GM19238 (cell line): ENCODE results near the gene IKBKE.

Source experiments
- DNase-seq: peaks from one replicate; pipeline ENCODE4 v3.0.0; 2011; ENCODE audit warnings: low spot score; ENCODE audit not compliant: insufficient read length

Gene IKBKE

DNA sequence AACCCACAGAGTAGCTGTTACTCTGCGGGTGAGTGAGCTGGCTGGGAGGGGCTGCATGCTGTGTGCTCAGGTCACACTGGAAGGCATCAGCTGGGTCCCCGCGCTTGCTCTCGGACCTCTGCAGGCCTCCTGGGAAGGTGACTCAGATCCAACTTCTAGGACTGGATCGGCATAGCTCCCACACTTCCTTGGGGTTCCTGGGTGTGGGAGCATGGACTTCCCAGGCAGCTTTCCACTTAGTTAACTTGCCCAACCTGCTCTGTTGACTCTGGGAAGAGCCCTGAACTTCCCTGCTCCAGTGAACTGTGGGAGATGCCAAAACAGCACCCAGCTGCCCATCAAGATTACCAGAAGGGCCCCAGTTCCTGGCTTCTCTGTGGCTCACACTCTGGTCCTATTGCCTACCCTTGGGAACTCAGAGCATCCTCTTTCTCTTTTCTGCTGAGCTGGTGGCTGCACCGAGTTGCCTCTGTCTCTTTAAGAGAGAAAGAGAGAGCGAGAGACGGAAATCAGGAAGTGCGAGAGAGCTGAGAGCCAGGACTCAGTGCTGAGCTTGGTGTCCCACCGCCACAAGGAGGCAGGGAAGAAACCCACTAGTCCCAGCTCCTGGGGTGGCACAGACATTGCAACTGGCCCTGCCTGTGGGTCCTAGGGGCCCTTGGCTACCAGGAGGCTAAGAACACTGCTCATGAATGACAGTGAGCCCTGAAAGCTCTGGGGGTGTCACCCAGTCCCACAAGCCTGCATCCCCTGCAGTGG, at the start of gene IKBKE:
Gene IKBKE (plus strand): TSS at position 544 of the 759 bp plus-strand sequence. CDS start 2,752 bp downstream, outside the sequence.
- peak; percentile 74 for DNase-seq

DNA sequence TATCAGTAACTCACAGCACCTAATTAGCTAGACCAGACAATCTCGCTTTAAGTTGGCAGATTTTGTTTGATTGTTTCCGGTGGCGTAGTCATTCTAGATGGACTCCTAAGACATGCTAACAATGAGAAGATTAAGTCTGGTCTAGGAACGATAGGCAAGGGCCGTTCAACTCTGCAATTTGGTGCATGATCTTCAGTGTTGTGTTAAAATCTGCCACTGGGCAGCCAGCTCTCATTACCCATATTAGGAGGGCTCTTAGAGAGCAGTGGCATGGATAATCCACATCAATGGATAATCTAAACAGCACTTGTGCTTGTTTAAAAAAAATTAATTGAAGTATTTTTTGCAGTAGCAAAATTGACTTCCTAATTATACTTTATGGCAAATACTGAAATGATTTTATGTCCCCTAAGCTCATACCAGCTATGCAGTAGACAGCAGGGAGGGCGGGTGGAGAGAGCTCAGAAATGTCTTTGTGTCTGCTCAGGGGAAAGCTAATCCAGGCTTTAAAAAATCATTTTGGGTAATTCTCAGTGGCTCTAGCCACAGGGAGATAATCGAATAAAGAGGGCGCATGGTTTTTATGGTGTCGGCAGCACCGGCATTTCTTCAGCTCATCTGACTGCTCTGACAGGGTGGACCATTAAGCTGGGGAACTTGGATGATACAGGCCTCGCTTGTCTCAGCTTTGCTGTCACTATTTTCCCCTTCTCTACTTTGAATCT, 48.5 kb upstream of the IKBKE start:
- DNase-seq: no peak

DNA sequence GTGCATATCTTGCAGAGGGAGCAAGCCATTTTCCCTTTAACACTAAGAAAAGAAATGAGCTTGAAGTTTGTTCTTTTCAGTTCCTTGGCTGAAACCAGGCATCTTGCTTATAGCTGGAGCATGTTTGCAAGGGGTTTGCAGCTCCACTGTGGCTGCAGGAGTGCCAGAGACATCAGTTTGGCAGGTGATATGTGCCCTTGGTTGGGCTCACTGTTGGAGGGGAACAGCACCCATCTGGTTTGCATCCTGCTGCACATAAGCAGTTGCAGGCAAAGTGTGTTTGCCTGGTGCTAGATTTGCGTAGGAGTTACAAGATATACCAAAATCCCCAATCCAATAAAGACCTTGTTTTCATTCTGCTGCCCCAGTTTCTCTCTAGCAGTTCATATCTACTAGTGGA, 47.8 kb upstream of the IKBKE start:
- DNase-seq: no peak

DNA sequence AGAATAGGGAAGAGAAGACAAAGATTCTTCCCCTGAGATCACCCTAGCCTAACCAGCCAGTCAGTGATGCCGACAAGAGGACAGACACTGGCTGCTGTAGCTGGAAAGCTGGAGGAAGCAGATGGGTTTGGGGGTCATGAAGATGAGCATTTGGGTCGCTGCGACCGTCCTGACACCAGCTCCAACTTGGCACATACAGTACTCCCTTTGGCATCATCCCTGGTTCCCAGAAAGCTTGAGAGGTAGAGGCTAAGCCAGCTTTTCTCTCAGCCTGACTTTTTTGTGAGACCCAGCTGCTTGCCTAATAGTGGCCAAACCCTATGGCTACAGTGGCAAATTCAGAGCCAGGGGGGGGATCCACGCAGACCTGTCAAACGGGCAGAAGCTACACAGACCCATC, 43.0 kb upstream of the IKBKE start:
- DNase-seq: no peak

DNA sequence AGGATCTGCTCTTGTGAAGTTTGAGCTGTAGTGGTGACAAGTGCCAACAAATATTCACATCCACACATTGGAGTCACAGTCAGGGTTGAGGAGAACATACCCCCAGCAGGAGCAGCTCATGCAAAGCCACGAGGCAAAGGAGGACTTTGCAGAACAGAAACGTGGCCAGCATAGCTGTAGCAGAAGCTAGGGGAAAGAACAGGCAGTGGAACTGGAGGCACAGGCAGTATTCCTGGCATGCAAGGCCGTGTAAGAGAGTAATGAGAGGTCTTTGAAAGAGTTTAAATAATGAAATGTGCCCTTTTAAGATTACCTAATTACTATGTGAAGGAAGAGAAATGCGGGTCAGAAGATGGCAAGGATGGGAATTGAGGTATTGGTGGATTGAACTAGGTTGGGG, 40.9 kb upstream of the IKBKE start:
- no peak for DNase-seq

DNA sequence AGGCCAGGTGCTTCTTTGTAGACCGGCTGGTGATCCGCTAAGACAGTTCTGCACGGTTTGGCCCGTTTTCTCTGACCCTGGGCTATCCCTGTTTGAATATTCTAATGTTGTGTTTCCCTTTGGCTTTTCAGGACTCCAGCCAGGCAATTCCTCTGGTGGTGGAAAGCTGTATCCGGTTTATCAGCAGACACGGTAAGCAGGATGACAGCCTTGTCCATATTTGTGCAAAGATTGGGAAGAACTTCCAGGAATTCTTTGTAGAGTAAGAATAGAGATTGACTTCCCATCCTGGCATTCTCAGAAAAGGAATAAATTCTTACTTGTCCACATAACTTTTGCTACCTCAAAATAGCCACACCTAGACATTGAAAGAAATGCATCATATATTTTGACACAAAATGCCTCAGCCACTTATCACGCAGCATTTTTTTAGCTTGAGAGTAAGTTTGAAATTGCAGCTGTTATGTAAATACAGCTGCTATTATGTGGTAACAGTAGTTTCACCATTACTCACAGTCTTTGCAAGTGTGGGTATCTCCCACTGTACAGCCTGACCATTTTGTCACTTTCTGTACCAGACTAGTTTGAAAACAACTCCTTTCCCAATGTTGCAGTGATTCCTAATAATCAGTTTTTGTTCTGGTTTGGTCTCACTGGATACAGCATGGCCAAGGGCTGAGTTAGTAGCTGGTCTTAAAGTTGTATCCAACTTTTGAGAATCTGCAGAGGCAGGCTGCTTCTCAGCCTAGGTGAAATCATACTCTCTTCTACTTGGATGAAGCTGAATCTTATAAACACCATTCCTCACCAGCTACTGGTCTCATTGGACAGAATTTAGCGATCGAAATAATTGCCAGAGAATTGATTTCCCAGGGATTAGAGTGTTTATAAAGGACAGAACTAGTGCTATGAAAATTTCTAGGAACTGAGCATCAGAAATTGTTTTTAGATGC, 40.0 kb upstream of the IKBKE start:
- peak; percentile 49 for DNase-seq

DNA sequence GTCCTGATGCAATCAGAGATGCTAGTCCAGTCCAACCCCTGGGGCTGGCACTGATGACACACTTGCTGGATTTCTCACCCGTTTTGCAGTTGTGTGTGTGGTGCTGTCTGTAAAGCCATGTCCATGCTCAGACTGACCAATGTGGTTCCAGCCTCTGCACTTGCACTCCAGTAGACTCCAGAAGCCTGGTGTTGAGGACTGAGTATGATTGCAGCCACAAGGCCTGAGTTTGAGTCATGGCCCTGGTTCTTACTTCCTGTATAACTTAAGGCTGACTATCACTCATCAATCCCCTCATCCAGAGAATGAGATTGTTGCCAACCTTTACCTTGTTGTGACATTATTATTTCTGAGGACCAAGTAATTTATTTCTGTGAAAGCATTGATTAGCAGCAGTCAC, 34.8 kb upstream of the IKBKE start:
- DNase-seq: no peak

DNA sequence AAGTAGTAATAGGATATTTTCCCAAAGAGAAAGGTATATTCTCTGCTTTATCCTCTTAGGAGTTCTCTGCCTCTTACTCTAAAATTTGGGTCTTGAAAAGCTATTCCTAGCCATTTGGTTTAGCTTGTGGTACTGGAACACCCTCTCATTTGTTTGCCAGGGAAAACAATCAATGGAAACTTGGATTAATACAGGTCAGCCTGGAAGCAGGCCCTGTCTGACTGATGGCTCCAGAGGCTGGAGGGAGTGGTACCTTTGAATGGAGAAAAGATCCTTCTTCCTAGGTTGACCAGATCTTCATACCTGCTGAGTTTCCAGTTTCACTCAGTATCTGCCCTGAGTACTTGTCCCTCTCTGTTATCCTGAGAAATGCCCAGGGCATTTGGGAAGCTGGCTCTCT, 31.7 kb upstream of the IKBKE start:
- no peak for DNase-seq

DNA sequence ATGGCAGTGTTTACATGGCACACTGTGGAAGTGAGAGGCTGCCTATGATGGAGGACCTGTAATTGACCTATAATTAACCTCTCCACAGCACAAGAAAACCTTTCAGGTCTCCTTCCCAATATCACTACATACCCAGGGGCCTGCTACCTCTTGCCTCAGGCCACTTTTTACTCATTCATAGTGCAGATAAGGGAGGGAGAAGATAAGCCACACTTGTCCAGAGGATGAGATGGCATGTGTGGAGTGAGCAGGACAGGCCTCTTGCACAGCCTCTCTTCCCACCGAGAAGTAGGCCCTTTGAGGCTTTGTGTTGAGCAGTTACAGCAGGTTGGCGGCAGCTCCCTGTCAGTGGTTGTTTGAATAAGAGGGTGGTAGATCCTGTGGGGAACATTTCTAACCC, 31.1 kb upstream of the IKBKE start:
- no peak for DNase-seq

DNA sequence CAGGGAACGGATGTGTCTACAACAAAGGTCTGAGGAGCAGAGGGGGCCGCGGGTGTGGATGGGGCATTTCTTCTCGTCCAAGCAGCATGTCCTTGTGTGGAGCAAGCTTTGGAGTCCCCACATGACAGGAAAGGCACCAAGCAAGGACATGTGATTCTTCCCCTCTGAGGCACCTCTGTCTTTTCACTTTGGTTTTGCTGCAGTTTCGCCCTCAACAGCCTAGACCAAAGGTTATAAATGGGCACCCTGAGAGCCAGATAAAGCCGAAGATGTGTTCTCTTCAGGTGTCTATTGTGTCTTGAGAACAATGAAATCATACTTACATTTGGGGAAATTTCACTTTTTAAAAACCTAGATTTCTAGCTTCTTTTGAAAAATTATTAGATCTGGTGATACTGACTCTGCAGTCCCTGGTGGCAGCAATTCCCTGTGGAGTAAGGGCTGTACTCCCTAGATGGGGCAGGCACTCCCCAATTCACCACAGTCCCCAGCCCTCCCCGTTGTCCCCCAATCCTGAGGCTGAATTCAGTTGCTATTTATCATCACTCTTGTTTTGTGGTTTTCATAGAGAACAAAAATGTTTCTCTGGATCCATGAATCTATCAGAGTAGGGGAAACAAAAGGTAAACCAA, 28.8 kb upstream of the IKBKE start:
- no peak for DNase-seq

DNA sequence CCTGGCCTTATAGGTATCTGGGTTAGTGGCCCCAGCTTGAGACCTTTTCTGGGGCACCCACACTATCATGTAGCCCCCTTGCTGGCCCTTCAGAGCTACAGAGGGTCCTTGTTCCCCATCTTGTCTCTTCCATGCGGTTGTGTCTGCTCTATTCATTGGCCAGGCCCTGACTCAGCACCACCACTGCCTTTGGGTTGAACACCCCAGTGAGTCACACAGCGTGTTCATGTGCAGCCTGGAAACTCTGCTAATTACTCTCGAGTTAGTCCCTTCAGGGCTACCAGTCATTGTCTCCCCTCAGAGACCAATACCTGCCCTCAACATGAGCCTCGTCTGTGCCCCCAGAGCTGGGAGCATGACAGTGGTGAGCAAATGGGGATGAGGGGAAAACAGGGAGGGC, 28.2 kb upstream of the IKBKE start:
- no peak for DNase-seq

DNA sequence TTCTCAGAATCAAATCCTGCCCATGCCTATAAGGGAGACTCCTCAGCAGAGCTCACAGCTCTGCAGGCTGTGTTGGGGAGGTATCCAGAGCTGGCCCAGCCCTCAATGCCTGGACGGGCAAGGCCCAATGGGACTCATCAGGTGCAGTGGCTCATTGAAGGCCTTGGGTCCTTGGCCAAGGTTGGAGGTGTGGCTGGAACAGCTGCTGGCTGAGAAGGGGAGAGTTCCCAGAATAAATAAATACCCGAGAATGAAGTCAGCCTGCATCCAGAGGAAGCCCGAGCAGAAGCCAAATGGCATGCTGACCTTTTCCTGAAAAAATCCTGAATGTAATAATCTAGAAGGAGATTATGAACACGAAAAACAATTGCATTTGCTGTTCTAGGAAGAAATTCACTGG, 25.2 kb upstream of the IKBKE start:
- DNase-seq: no peak

DNA sequence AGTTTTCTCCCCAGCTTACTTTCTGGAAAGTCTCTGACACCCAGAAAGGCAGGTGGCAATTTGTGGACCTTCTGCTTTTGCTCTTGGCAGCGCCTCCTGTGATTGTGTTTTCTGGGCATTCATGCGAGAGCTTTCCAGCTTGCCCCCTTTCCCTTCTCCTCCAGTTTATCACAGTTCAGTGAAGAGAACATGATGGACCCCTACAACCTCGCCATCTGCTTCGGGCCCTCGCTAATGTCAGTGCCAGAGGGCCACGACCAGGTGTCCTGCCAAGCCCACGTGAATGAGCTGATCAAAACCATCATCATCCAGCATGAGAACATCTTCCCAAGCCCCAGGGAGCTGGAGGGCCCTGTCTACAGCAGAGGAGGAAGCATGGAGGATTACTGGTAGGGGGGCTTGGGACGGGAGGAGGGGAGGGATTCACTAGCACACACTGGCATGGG, 24.3 kb upstream of the IKBKE start:
- no peak for DNase-seq

DNA sequence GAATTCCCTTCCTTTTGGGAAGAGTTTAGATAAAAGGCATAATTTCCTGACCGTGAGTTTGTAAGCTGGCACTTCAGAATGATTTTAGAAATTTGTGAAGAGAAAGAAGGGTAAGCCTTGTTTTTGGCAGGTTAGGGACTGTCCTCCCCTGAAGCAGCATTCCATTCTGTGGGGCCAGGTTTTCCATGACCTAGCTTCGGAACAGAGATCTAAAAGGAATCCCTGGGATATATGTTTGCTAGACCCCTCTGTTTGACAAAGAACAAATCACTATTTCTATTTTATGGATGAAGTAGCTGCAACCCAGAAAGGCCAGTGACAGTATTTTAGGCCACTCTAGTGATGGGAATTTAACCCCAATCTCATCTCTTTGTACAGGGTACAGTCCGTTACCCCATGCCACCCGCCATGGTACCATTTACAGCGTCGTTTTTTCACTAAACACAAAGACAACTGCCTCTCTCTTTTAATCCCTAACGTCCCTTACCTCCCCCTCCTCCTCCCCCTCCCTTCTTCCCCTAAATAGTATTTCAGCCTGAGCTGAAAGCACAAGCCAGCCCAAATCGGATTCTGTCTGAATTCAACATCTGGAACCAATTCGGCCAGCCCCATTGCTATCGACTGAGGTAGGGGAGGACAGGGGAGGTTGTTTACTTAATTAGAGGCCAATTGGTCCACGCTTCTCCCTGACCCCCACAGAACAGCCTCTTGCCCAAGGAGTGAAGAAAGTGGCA, 23.4 kb upstream of the IKBKE start:
- DNase-seq: no peak

DNA sequence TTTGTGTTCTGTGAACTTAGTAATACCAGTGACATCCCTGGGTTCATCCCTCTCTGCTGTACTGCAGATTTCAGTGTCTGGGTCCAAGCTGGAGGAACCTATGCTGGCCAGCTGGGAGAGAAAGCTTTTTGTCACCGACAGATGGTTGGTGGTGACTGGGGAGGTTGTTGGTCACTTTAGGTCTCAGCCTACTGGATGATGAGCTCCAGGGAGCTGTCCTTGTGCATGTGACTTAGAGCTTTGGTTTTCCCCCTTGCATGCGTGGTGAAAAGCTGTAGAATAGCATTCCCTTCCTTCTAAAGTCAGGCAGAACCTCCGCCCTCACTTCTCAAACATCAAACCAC, 22.9 kb upstream of the IKBKE start:
- DNase-seq: no peak

DNA sequence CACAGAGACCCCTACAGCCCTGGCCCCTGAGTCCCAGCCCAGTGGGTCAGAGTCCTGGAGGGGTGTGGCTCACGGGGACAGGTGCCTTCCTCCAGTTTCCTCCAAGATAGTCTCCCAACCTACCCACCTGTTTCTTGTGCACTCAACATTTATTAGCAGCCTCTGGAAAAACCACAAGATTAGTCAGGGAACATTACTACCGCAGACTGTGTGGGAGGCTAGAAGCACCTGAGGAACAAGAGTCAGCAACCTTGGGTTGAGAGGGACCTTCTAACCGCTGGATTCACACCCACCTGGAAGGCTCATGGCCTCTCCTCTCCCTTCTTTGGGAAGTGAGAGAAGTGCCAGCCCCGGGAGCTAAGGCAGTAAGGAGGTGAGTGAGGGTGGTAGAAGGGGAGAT, 22.5 kb upstream of the IKBKE start:
- DNase-seq: no peak

DNA sequence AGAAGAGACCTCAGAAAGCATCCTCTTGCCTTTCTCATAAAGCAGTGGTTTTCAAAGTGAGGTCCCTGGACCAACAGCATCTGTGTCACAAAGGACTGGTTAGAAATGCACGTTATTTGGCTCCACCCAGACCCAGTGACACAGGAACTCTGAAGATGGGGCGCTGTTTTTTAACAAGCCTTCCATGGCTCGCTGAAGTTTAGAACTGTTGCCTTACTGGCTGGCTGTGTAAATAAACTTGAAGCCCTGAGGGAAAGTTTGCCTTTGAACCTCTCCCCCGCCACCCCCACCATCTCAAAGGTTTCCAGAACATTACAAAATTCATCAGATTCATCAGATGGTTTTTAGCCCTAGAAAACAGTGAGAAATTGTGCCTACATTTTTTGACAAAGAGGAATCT, 21.8 kb upstream of the IKBKE start:
- DNase-seq: no peak

DNA sequence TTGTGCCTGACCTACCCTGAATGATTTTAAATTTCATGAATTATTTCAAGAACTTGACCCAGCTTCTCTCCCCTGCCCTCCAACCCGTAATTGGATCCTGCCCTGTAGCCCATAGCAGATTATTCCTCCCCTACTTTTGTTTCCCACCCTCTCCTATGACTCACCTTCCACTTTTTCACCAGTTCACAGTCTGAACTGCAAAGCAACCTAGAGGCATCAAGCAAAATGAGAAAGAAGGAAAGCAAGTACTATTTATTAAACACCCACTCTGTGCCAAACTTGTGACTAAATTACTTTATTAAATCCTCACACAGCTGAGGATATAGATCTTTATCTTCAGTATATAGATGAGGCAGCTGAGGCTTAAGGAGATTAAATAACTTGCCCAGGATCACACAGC, 20.7 kb upstream of the IKBKE start:
- DNase-seq: no peak

DNA sequence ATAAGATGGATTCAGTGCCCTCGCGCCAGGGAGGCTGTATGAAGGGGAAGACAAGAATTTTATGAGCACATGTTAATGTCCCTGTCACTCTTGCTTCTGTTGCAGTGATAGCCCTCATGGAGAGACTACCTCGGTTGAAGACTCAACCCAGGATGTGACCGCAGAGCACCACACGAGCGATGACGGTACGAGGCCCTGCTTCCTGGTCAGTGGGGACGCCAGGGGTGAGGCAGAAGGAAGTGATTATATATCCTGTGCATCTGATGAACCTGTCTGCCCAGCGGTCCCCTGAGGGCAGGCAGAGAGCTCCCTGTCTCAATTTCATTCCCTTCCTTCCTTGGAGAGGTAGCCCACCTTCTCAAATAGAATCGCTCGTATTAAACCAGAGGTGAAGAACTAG, 20.0 kb upstream of the IKBKE start:
- no peak for DNase-seq

DNA sequence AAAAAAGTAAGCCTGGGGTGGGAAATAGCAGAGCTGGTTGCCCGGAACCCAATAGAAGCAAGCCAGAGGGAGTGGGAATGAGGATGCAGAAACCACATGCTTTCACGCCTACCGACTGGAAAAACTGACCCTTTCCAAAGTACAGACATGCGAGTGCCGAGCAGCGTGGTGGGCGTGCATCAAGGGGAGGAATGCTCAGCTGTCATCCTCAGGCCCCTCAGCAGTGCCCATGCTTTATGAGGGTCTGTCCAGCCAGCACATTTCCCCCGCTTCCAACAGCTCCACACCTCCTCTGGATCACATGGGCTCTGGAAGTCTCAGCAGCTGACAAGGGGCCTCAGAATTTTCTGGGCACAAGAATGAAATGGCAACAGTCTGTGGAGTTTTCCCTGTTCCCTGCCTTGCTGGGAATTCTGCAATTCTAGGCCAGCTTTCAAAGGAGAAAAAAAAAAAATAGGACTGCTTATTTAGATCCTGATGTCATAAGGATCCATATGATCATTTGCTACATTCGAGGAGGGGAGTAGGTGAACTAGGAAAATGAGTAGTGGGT, 19.1 kb upstream of the IKBKE start:
- DNase-seq: no peak

DNA sequence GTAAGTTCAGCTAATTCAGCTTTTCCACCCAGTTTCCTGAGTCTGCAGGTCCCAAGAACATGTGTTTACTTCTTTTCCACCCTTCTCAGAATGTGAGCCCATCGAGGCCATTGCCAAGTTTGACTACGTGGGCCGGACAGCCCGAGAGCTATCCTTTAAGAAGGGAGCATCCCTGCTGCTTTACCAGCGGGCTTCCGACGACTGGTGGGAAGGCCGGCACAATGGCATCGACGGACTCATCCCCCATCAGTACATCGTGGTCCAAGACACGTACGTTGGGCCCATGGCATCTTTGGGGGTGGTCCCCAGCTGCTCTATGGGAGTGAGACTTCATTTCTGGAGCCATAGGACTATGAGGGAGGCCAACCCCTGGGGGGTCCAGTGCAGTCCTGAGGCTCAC, 17.2 kb upstream of the IKBKE start:
- DNase-seq: no peak
